ENCODE results near the gene PARP11.

PARP11 gene

DNA sequence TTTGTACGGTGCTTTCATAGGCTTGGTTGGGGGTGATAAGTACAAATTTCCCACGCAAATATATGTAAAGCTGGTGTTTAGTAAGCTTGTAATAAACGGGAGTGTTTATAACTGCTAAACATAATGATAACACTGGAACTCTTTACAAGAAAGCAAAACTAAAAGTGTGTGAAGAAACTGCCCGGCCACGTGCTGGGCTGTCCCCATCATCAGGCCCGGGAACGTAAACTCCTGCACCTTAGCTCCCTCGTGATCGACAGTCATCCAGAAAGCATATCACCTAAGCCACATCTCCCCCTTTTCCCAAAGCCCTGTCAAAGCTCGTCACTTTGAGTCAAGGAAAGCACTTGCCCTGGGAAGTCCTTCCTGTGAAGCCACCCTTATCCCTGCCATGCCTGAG, 18.0 kb upstream of the PARP11 start:
- no peak for DNase-seq (ENCODE audit: low read depth, low spot score)
- Histone ChIP-seq H3K9me3 (ENCODE audit: low read depth, low read length) (no peaks in the 10 kb centered on the region), H3K9ac (ENCODE audit: insufficient read length) (no peak overlapping the region), H3K27ac (no peak overlapping the region), H3K4me3 (no peak overlapping the region), H3K36me3 (ENCODE audit: insufficient read depth, low read length) (no peaks in the 10 kb centered on the region)
- TF ChIP-seq FOXP2 (optimal IDR thresholded peaks at IDR 0.05; ENCODE audit: control extremely low read depth, extremely low read length, insufficient read depth) (no peak), POLR2AphosphoS5 (IDR thresholded peaks at IDR 0.05; ENCODE audit: borderline replicate concordance, low read depth, low read length) (no peak), EZH2 (IDR thresholded peaks at IDR 0.05) (no peak)

DNA sequence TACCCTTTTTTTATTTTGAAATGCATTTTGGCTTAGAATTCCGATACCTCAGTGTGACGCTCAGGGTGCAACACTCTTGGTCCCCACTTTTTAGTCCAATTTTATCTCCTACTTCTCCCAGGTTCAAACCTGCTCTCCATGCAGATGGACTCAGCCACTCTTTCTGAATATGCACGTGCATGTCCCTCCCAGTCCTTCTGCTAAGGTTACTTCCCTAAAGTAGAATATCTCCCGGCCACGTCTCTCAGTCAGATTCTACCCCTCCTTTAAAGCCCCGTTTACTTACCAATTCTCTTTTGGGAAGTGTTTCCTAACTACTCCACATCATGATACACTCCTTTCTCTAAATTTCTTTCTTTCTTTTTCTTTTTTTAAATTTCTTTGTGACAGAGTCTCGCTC, 15.5 kb upstream of the PARP11 start:
- H3K9ac ChIP-seq (ENCODE audit: insufficient read length), result no peak overlapping the region
- H3K4me3 ChIP-seq, result no peak overlapping the region
- no peaks in the 10 kb centered on the region for H3K9me3 ChIP-seq (ENCODE audit: low read depth, low read length)
- no peak for DNase-seq (ENCODE audit: low read depth, low spot score)
- TF ChIP-seq FOXP2 (optimal IDR thresholded peaks at IDR 0.05; ENCODE audit: control extremely low read depth, extremely low read length, insufficient read depth) (no peak), EZH2 (IDR thresholded peaks at IDR 0.05) (no peak), POLR2AphosphoS5 (IDR thresholded peaks at IDR 0.05; ENCODE audit: borderline replicate concordance, low read depth, low read length) (no peak)
- no peak overlapping the region for H3K27ac ChIP-seq
- H3K36me3 ChIP-seq (ENCODE audit: insufficient read depth, low read length), result no peaks in the 10 kb centered on the region

DNA sequence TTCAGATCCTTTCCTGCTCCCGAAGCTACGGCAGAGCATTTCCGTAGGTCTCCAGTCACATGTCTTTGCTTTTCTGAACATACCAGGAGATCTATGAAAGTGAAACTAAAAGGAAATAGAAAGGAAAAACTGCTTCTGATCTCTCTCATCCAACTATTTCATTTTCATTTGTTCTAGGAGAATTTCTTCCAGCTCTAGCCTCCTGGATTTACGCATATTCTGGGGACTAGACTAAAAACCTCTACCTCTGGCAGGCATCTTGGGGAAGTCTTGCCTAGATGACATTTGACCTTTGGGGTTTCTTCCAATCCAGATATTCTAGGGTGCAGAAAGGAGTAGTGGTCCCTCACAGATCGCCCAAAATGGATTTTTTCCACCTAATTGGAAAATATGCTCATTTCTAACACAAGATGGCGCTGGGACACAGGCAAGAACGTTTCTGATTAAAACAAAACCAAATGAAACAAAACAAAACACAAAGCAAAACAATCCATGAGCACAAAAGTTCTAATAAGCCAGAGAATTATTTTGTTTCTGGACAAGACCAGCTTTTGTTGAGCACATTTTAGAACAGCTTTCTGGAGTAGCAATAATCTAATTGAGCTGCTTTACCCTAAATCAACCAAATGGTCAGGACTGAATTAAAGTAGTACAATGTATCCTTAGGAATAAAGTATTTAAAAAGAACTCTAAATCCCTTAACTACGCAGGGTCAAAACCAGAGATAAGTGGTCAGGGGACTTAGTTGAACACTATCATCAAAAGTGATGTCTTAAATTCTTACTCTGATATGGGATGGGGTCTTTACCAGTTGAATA, 12.3 kb upstream of the PARP11 start:
- peak; percentile 57 for DNase-seq (ENCODE audit: low read depth, low spot score)
- H3K9ac ChIP-seq (ENCODE audit: insufficient read length), result peak overlapping the region; percentile 69
- H3K36me3 ChIP-seq (ENCODE audit: insufficient read depth, low read length), result no peaks in the 10 kb centered on the region
- TF ChIP-seq POLR2AphosphoS5 (IDR thresholded peaks at IDR 0.05; ENCODE audit: borderline replicate concordance, low read depth, low read length) (no peak), FOXP2 (optimal IDR thresholded peaks at IDR 0.05; ENCODE audit: control extremely low read depth, extremely low read length, insufficient read depth) (no peak), EZH2 (IDR thresholded peaks at IDR 0.05) (no peak)
- peak overlapping the region; percentile 71 for H3K4me3 ChIP-seq
- peak overlapping the region; percentile 64 for H3K27ac ChIP-seq
- no peaks in the 10 kb centered on the region for H3K9me3 ChIP-seq (ENCODE audit: low read depth, low read length)

DNA sequence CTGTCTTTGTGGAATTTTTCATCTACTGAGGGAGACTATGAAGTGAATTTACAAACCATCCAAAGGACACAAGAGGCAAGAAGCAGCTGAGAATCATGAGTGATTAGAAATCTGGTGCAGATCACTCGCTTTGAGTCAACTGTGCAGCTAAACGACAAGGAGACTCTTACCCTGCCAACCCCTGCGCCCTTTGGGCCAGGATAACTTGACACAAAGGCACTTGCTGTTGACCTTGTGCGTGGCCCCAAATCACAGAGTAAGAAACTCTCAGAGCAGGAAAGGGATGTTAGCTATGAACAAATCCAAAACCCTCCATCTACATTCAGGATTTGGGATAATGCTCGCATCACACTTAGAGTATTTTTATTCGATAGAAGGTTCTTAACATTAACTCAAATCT, 11.5 kb upstream of the PARP11 start:
- peak overlapping the region; percentile 71 for H3K4me3 ChIP-seq
- H3K9me3 ChIP-seq (ENCODE audit: low read depth, low read length), result no peaks in the 10 kb centered on the region
- TF ChIP-seq EZH2 (IDR thresholded peaks at IDR 0.05) (no peak), FOXP2 (optimal IDR thresholded peaks at IDR 0.05; ENCODE audit: control extremely low read depth, extremely low read length, insufficient read depth) (no peak), POLR2AphosphoS5 (IDR thresholded peaks at IDR 0.05; ENCODE audit: borderline replicate concordance, low read depth, low read length) (no peak)
- no peak overlapping the region for H3K9ac ChIP-seq (ENCODE audit: insufficient read length)
- no peak for DNase-seq (ENCODE audit: low read depth, low spot score)
- H3K36me3 ChIP-seq (ENCODE audit: insufficient read depth, low read length), result no peaks in the 10 kb centered on the region
- H3K27ac ChIP-seq, result peak overlapping the region; percentile 64

DNA sequence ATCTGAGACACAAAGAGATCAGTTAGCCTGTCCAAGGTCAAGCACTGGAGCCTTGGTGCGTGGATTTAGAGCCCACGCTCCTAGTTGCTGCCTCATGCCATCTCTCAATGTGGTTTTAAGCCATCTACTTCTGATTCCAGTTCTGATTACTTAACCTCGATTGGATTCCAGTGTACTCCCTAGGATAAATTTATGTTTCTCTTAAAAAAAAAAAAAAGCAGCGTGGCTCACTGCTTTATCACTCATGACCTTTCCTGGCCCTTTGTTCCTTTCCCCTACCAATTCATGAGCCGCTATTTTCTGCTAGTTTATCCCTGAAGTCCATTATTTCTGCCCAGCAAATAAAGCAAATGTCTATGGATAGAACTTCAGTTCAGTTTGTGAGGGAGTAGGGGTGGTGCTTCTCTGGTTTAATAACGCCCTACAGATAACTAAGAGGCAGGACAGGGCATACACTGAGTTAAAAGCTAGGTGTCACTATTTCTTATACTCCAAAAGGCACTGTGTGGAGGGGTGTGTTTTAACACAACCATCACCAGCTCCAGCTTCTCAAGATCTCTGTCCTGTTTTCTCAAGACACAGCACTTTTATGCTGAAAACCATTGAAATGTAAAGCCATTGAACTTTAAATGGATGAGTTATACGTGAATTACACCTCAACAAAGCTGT, 9.8 kb upstream of the PARP11 start:
- H3K9me3 ChIP-seq (ENCODE audit: low read depth, low read length), result no peaks in the 10 kb centered on the region
- no peaks in the 10 kb centered on the region for H3K36me3 ChIP-seq (ENCODE audit: insufficient read depth, low read length)
- TF ChIP-seq EZH2 (IDR thresholded peaks at IDR 0.05), result no peak
- TF ChIP-seq POLR2AphosphoS5 (IDR thresholded peaks at IDR 0.05; ENCODE audit: borderline replicate concordance, low read depth, low read length), result no peak
- no peak for TF ChIP-seq FOXP2 (optimal IDR thresholded peaks at IDR 0.05; ENCODE audit: control extremely low read depth, extremely low read length, insufficient read depth)
- no peak overlapping the region for H3K27ac ChIP-seq
- H3K9ac ChIP-seq (ENCODE audit: insufficient read length), result peak overlapping the region; percentile 13
- no peak for DNase-seq (ENCODE audit: low read depth, low spot score)
- no peak overlapping the region for H3K4me3 ChIP-seq

DNA sequence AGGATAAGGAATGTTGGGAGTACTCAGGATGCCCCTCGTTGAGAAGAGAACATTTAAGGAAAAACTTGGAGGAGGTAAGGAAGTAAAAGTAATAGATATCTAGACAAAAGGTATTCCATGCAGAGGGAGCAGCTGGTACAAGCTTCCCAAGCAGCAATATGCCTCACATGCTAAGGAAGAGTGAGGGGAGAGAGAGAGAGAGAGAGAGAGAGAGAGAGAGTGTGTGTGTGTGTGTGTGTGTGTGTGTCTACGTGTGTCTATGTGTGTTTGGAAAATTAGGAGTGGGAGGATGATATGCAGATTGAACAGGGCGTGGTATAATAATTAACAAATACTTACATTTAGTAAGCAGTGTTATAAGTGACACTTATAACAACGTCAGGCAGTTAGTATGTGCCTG, 9.2 kb upstream of the PARP11 start:
- TF ChIP-seq FOXP2 (optimal IDR thresholded peaks at IDR 0.05; ENCODE audit: control extremely low read depth, extremely low read length, insufficient read depth) (no peak), POLR2AphosphoS5 (IDR thresholded peaks at IDR 0.05; ENCODE audit: borderline replicate concordance, low read depth, low read length) (no peak), EZH2 (IDR thresholded peaks at IDR 0.05) (no peak)

DNA sequence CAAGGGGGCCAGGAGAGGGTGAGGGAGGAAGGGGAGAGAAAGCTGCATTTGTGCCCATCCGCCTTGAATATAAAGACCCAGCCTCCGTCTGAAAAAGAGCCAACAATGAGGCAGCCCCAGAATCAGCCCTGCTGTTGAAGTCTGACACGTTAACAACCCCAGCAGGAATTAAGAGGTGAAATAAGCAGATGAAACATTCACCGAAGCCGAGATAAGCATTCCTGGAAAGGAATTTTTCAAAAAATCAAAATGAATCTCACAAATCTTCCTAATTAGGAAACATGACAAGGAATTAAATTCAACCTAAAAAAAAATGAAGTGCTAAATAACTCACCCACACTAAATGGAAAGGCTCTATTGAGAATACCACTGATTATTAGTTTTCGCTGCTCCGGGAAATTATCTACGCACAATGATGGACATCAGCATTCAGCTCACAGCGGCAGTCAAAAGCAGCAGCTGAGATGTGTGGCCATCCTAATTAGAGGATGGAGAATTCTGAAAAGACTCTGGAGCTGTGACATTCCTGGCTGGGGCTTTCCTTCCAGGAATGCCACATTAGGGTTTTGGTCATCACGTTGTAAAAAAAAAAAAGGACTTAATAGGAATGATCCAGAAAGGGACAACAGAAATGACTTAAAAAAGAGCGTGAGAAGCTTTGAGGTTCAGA, 8.2 kb upstream of the PARP11 start:
- Histone ChIP-seq H3K4me3 (no peak overlapping the region), H3K9me3 (ENCODE audit: low read depth, low read length) (no peaks in the 10 kb centered on the region), H3K27ac (no peak overlapping the region), H3K36me3 (ENCODE audit: insufficient read depth, low read length) (no peaks in the 10 kb centered on the region), H3K9ac (ENCODE audit: insufficient read length) (no peak overlapping the region)
- TF ChIP-seq FOXP2 (optimal IDR thresholded peaks at IDR 0.05; ENCODE audit: control extremely low read depth, extremely low read length, insufficient read depth) (no peak), POLR2AphosphoS5 (IDR thresholded peaks at IDR 0.05; ENCODE audit: borderline replicate concordance, low read depth, low read length) (no peak), EZH2 (IDR thresholded peaks at IDR 0.05) (no peak)
- no peak for DNase-seq (ENCODE audit: low read depth, low spot score)

More for the DNA sequence above, 9.2 kb upstream of the PARP11 start:
- H3K9ac ChIP-seq (ENCODE audit: insufficient read length), result no peak overlapping the region
- no peaks in the 10 kb centered on the region for H3K36me3 ChIP-seq (ENCODE audit: insufficient read depth, low read length)
- no peak for DNase-seq (ENCODE audit: low read depth, low spot score)
- H3K9me3 ChIP-seq (ENCODE audit: low read depth, low read length), result no peaks in the 10 kb centered on the region
- H3K4me3 ChIP-seq, result no peak overlapping the region
- H3K27ac ChIP-seq, result no peak overlapping the region

DNA sequence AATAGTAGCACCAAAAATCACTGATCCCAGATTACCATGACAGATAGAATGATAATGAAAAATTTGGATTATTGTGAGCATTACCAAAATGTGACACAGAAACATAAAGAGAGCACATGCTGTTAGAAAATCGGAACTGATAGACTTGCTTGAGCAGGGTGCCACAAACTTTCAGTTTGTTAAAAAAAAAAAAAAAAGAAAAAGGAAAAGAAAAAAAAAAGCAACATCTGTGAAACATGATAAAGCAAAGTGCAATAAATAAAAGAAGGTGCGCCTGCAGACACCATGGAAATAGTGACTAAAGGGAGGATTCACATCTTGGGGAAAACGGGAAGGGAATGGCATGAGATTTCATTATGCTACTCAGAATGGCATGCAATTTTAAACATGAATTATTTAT, 6.6 kb upstream of the PARP11 start:
- no peak overlapping the region for H3K27ac ChIP-seq
- DNase-seq (ENCODE audit: low read depth, low spot score), result no peak
- no peak overlapping the region for H3K4me3 ChIP-seq
- no peaks in the 10 kb centered on the region for H3K36me3 ChIP-seq (ENCODE audit: insufficient read depth, low read length)
- H3K9me3 ChIP-seq (ENCODE audit: low read depth, low read length), result no peaks in the 10 kb centered on the region
- TF ChIP-seq POLR2AphosphoS5 (IDR thresholded peaks at IDR 0.05; ENCODE audit: borderline replicate concordance, low read depth, low read length), result no peak
- TF ChIP-seq FOXP2 (optimal IDR thresholded peaks at IDR 0.05; ENCODE audit: control extremely low read depth, extremely low read length, insufficient read depth), result no peak
- no peak for TF ChIP-seq EZH2 (IDR thresholded peaks at IDR 0.05)
- no peak overlapping the region for H3K9ac ChIP-seq (ENCODE audit: insufficient read length)
